Measurements from ENCODE around the gene ARHGEF16. TPM values are rescaled to one million over a fixed set of nuclear protein-coding genes. Genes with fewer than 3 reads are reported as not detected.
A peak's percentile ranks its signal among the peaks of the same experiment; 100 is the strongest.

The ARHGEF16 gene
- polyA plus RNA-seq, 1 experiment = not detected

DNA sequence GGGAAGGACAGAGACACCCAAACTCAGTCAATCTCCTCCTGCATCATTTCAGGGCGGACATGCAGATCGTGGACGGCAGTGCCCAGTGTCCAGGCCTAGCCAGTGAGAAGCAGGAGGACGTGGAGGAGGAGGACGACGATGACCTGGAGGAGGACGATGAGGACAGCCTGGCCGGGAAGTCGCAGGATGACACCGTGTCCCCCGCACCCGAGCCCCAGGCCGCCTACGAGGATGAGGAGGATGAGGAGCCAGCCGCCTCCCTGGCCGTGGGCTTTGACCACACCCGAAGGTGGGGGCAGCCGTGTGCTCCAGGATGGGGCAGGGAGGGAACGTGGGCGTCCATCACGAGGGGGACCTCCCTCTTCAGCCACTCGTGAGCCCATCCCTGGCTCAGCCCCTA lies 23.6 kb upstream of the ARHGEF16 start:
- Histone ChIP-seq H3K27me3 (ENCODE audit: control insufficient read depth, insufficient read depth, low read length) (no peaks in the 10 kb centered on the region), H3K9me3 (ENCODE audit: control insufficient read depth, insufficient read depth, low read length) (no peaks in the 10 kb centered on the region; the same call in 1 of the 2 replicates), H3K4me3 (ENCODE audit: low read depth, low read length) (no peak overlapping the region), H3K27ac (ENCODE audit: low read depth, low read length) (no peak overlapping the region)
- no peak for DNase-seq (ENCODE audit: low read depth, low spot score)
- TF ChIP-seq, protein P1, sequence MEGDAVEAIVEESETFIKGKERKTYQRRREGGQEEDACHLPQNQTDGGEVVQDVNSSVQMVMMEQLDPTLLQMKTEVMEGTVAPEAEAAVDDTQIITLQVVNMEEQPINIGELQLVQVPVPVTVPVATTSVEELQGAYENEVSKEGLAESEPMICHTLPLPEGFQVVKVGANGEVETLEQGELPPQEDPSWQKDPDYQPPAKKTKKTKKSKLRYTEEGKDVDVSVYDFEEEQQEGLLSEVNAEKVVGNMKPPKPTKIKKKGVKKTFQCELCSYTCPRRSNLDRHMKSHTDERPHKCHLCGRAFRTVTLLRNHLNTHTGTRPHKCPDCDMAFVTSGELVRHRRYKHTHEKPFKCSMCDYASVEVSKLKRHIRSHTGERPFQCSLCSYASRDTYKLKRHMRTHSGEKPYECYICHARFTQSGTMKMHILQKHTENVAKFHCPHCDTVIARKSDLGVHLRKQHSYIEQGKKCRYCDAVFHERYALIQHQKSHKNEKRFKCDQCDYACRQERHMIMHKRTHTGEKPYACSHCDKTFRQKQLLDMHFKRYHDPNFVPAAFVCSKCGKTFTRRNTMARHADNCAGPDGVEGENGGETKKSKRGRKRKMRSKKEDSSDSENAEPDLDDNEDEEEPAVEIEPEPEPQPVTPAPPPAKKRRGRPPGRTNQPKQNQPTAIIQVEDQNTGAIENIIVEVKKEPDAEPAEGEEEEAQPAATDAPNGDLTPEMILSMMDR (IDR thresholded peaks at IDR 0.05; ENCODE audit: low read depth, low read length) = no peak
- CTCF ChIA-PET = interaction anchor here (0.6 kb wide), 2 partner anchors 80 to 1291 kb away, joined by 7 to 15 read pairs; no protein-coding TSS in a partner anchor
- POLR2A ChIA-PET = no interaction called here

DNA sequence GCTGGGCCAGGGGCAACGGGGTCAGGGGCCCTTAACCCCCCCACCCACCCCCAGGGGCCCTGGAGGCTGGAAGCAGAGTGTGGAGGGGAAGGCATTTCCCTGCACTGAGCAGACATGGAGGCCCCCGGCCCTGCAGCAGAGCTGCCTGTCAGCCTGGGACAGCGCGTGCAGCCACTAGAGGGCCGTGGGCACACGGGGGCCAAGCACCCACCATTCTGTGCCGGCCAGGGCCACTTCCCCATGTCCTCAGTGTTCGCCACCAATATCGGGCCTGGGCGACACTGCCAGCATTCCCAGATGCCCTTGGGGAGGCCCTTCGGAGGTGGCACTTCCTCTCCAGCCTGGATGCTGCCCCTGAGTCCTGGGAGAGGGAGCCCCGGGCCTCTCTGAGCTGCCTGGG lies 23.2 kb upstream of the ARHGEF16 start:
- DNase-seq (ENCODE audit: low read depth, low spot score) = no peak
- Histone ChIP-seq H3K27me3 (ENCODE audit: control insufficient read depth, insufficient read depth, low read length) (no peaks in the 10 kb centered on the region), H3K27ac (ENCODE audit: low read depth, low read length) (no peak overlapping the region), H3K4me3 (ENCODE audit: low read depth, low read length) (no peak overlapping the region), H3K9me3 (ENCODE audit: control insufficient read depth, insufficient read depth, low read length) (no peaks in the 10 kb centered on the region; the same call in 1 of the 2 replicates)
- TF ChIP-seq, protein P1 (IDR thresholded peaks at IDR 0.05; ENCODE audit: low read depth, low read length) = peak; percentile 16; the same call in 1 of the 2 replicates
- ChIA-PET CTCF (interaction anchor here (0.6 kb wide), 1 partner anchor 145 kb away, joined by 6 read pairs; no protein-coding TSS in a partner anchor), POLR2A (no interaction called here)

DNA sequence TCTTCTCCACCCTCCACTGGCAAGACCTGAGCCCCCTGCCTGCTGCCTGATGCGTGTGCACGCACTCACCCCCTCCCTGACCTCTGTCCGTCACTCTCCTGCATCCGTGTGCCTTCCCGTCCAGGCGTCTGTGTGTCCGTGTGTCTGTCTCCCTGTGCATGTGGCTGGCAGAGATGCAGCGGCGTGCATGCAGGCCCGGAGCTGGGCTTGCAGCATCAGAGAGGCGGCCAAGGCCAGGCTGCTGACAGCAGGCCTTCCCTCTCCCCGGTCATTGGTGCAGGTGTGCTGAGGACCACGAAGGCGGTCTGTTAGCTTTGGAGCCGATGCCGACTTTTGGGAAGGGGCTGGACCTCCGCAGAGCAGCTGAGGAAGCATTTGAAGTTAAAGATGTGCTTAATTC lies 22.8 kb upstream of the ARHGEF16 start:
- POLR2A ChIA-PET = no interaction called here
- H3K27ac ChIP-seq (ENCODE audit: low read depth, low read length) = no peak overlapping the region
- no peaks in the 10 kb centered on the region for H3K27me3 ChIP-seq (ENCODE audit: control insufficient read depth, insufficient read depth, low read length)
- TF ChIP-seq, protein P1 (IDR thresholded peaks at IDR 0.05; ENCODE audit: low read depth, low read length) = no peak
- H3K9me3 ChIP-seq (ENCODE audit: control insufficient read depth, insufficient read depth, low read length) = peaks cover 2% of the 10 kb centered on the region; the same call in 1 of the 2 replicates
- H3K4me3 ChIP-seq (ENCODE audit: low read depth, low read length) = no peak overlapping the region
- no peak for DNase-seq (ENCODE audit: low read depth, low spot score)
- CTCF ChIA-PET = interaction anchor here (0.6 kb wide), 1 partner anchor 145 kb away, joined by 6 read pairs; no protein-coding TSS in a partner anchor

DNA sequence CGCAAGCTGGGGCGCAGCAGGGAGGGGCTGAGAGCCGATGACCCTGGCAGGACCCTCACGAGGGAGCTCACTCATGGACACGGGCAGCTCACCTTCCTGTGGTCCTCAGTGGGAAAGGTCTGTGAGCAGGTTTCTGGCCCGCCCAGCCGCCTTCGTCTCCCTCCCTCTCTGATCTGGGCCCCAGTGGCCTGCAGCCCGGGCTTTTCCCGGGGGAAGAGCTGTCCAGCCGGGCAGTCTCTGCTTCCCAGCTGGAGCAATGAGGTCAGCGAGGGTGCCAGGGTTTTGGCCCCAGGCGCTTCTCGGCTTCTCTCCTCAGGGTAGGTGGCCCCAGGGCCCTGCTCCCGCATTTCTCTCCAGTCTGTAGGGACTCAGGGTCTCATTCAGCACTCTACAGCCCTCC lies 22.2 kb upstream of the ARHGEF16 start:
- ChIA-PET CTCF (no interaction called here), POLR2A (interaction anchor here (0.6 kb wide), 1 partner anchor 25 kb away, joined by 6 read pairs; no protein-coding TSS in a partner anchor)
- Histone ChIP-seq H3K27me3 (ENCODE audit: control insufficient read depth, insufficient read depth, low read length) (no peaks in the 10 kb centered on the region), H3K9me3 (ENCODE audit: control insufficient read depth, insufficient read depth, low read length) (peaks cover 8% of the 10 kb centered on the region; the same call in 1 of the 2 replicates), H3K4me3 (ENCODE audit: low read depth, low read length) (no peak overlapping the region), H3K27ac (ENCODE audit: low read depth, low read length) (no peak overlapping the region)
- TF ChIP-seq, protein P1 (IDR thresholded peaks at IDR 0.05; ENCODE audit: low read depth, low read length) = no peak
- DNase-seq (ENCODE audit: low read depth, low spot score) = no peak

DNA sequence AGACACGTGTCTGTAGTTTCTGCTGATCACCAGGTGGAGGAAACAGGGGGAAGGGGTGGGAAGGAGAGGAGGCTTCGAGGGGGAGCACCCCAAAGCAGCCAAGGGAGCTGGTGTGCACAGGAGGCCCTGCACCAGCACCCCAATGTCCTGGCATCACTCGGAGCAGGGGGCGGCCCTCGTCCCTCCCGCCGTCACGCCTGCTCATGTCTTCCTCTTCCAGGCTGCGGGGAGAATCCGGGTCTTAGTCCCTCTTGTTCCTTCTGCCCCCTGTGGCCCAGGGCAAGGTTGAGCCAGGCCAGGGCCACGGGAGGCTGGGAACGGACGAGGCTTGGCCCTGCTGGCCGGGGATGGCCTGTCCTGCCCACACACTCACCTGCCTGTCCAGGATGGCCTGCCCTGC lies 21.4 kb upstream of the ARHGEF16 start:
- CTCF ChIA-PET = no interaction called here
- TF ChIP-seq, protein P1 (IDR thresholded peaks at IDR 0.05; ENCODE audit: low read depth, low read length) = no peak
- H3K27me3 ChIP-seq (ENCODE audit: control insufficient read depth, insufficient read depth, low read length) = no peaks in the 10 kb centered on the region
- H3K4me3 ChIP-seq (ENCODE audit: low read depth, low read length) = no peak overlapping the region
- H3K27ac ChIP-seq (ENCODE audit: low read depth, low read length) = no peak overlapping the region
- POLR2A ChIA-PET = no interaction called here
- peaks cover 10% of the 10 kb centered on the region; the same call in 1 of the 2 replicates for H3K9me3 ChIP-seq (ENCODE audit: control insufficient read depth, insufficient read depth, low read length)
- DNase-seq (ENCODE audit: low read depth, low spot score) = no peak
